ENCODE measurements around the gene LRATD1. TPM values are rescaled to one million over a fixed set of nuclear protein-coding genes. Genes with fewer than 3 reads are reported as not detected.
"Not testable (repeated sequence)": the region's sequence is repeated elsewhere in the genome, so short reads cannot be mapped to it uniquely, and the experiment has no call there.

The LRATD1 gene
- total RNA-seq, 1 donor from 2014 or later = 23.2 TPM

DNA sequence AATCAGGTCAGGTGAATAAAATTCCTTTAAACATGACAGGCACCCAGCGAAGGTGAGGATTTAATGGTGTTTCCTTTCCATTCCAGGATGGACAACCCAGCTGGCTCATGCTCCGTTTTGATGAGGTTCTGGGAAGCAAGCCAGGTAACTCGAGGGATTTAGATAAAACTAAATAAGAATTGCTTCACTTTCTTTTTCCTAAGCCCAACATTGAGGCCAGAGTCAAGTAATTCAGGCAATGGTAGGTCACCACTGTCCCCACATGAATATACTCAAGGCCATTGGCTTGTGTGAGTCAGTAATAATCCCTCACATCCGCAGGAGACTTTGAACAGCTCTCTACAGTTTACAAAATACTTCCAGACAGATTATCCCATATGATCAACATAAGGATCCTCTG, 16.2 kb upstream of the LRATD1 start:
- TF ChIP-seq, protein P1, sequence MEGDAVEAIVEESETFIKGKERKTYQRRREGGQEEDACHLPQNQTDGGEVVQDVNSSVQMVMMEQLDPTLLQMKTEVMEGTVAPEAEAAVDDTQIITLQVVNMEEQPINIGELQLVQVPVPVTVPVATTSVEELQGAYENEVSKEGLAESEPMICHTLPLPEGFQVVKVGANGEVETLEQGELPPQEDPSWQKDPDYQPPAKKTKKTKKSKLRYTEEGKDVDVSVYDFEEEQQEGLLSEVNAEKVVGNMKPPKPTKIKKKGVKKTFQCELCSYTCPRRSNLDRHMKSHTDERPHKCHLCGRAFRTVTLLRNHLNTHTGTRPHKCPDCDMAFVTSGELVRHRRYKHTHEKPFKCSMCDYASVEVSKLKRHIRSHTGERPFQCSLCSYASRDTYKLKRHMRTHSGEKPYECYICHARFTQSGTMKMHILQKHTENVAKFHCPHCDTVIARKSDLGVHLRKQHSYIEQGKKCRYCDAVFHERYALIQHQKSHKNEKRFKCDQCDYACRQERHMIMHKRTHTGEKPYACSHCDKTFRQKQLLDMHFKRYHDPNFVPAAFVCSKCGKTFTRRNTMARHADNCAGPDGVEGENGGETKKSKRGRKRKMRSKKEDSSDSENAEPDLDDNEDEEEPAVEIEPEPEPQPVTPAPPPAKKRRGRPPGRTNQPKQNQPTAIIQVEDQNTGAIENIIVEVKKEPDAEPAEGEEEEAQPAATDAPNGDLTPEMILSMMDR (IDR thresholded peaks at IDR 0.05; ENCODE audit: insufficient read depth, low read length, severe bottlenecking) = no peak
- Histone ChIP-seq H3K36me3 (ENCODE audit: control insufficient read depth, insufficient read depth, low read length) (no peaks in the 10 kb centered on the region), H3K4me3 (ENCODE audit: low read depth, low read length) (no peak overlapping the region), H3K27me3 (ENCODE audit: control insufficient read depth, insufficient read depth, low read length) (no peaks in the 10 kb centered on the region)
- FAIRE-seq = no peak
- no peak for DNase-seq (ENCODE audit: low read depth)

DNA sequence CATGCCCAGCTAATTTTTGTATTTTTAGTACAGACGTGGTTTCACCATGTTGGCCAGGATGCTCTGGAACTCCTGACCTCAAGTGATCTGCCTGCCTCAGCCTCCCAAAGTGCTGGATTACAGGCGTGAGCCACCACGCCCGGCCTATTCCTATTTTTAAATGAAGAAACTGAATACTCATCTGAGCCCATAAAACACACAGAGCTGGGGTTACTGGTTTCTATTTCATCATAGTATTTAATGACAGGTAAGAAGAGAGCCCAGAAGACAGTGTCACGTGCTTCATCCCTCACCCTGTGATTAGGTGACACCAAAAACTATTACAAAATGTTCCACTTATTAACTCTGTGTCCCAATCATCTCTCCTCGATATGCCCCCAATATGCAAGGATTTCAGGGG, 15.6 kb upstream of the LRATD1 start:
- Histone ChIP-seq H3K36me3 (ENCODE audit: control insufficient read depth, insufficient read depth, low read length) (no peaks in the 10 kb centered on the region), H3K4me3 (ENCODE audit: low read depth, low read length) (no peak overlapping the region), H3K27me3 (ENCODE audit: control insufficient read depth, insufficient read depth, low read length) (no peaks in the 10 kb centered on the region)
- TF ChIP-seq, protein P1 (IDR thresholded peaks at IDR 0.05; ENCODE audit: insufficient read depth, low read length, severe bottlenecking) = no peak
- FAIRE-seq = no peak
- DNase-seq (ENCODE audit: low read depth) = no peak

DNA sequence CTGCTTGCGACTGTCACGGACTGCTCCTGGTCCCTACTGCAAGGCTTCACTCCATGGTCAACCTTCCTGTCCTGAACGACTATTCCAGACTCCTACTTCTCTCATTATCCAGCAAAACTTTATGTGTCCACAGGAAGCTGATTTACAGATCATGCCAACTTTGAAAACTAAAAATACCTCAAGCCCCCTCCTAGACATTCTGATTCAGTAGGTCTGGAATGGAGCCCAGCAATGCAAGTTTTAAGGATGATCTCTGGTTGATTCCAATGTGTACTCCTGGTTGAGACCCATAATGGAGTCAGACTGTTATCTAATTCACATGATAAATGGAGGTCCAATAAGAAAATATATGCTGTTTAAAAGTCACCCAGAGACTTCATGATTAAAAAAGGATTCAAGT, 13.1 kb upstream of the LRATD1 start:
- DNase-seq (ENCODE audit: low read depth) = no peak
- no peak overlapping the region for H3K4me3 ChIP-seq (ENCODE audit: low read depth, low read length)
- no peaks in the 10 kb centered on the region for H3K36me3 ChIP-seq (ENCODE audit: control insufficient read depth, insufficient read depth, low read length)
- TF ChIP-seq, protein P1 (IDR thresholded peaks at IDR 0.05; ENCODE audit: insufficient read depth, low read length, severe bottlenecking) = no peak
- FAIRE-seq = no peak
- no peaks in the 10 kb centered on the region for H3K27me3 ChIP-seq (ENCODE audit: control insufficient read depth, insufficient read depth, low read length)

DNA sequence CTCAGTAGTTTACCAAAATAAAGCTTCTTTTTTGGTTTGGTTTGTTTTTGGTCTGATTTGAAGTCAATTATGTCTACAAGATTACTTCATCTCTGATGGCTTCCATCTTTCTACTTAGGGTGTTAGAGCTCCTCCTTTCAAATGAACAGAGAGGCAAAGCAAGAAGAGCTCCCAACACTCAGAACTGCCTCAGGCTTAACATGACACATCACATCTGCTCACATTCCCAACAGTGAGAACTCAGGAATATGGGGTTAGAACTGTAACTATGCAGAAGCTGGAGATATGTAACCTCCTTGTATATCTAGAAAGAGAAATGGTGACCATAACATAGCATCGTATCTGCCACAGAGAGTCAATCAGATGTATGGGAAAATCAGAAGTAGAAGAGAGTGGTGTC, 11.4 kb upstream of the LRATD1 start:
- DNase-seq (ENCODE audit: low read depth) (peak; percentile 83), FAIRE-seq (no peak)
- Histone ChIP-seq H3K36me3 (ENCODE audit: control insufficient read depth, insufficient read depth, low read length) (no peaks in the 10 kb centered on the region), H3K27me3 (ENCODE audit: control insufficient read depth, insufficient read depth, low read length) (no peaks in the 10 kb centered on the region), H3K4me3 (ENCODE audit: low read depth, low read length) (no peak overlapping the region)
- TF ChIP-seq, protein P1 (IDR thresholded peaks at IDR 0.05; ENCODE audit: insufficient read depth, low read length, severe bottlenecking) = no peak

DNA sequence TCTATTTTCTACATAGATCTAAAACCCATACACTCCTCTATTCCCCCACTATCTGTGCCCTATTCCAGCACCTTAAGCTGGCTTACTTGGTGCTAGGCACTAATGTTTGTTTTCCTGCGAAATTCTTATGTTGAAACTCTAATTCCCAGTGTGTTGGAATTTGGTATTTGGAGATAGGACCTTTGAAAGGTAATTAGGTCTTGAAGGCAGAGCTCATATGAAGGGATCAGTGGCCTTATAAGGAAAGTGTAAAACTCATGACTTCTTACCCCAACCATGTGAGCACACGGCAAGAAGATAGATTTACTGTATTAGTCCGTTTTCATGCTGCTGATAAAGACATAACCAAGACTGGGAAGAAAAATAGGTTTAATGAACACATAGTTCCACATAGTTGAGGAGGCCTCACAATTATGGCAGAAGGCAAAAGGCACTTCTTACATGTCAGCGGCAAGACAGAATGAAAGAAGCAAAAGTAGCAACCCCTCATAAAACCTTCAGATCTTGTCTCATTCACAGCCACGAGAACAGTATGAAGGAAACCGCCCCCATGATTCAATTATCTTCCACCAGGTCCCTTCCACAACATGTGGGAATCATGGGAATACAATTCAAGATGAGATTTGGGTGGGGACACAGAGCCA, 10.5 kb upstream of the LRATD1 start:
- no peaks in the 10 kb centered on the region for H3K36me3 ChIP-seq (ENCODE audit: control insufficient read depth, insufficient read depth, low read length)
- H3K4me3 ChIP-seq (ENCODE audit: low read depth, low read length) = no peak overlapping the region
- H3K27me3 ChIP-seq (ENCODE audit: control insufficient read depth, insufficient read depth, low read length) = no peaks in the 10 kb centered on the region
- DNase-seq (ENCODE audit: low read depth) (no peak), FAIRE-seq (no peak)
- TF ChIP-seq, protein P1 (IDR thresholded peaks at IDR 0.05; ENCODE audit: insufficient read depth, low read length, severe bottlenecking) = no peak

DNA sequence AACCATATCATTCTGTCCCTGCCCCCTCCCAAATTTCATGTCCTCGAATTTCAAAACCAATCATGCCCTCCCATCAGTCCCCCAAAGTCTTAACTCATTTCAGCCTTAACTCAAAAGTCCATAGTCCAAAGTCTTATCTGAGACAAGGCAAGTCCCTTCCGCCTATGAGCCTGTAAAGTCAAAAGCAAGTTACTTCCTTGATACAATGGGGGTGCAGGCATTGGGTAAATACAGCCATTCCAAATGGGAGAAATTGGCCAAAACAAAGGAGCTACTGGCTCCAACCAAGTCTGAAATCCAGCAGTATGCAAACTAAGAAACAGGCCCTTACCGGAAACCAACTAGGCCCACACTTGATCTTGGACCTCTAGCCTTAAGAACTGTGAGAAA, 10.0 kb upstream of the LRATD1 start:
- H3K27me3 ChIP-seq (ENCODE audit: control insufficient read depth, insufficient read depth, low read length); DNase-seq (ENCODE audit: low read depth); H3K4me3 ChIP-seq (ENCODE audit: low read depth, low read length); FAIRE-seq; H3K36me3 ChIP-seq (ENCODE audit: control insufficient read depth, insufficient read depth, low read length): not testable (repeated sequence)

Measured in bronchial epithelial cell (primary cell).